Myocyte (in vitro differentiated cells): ENCODE results near the gene CXCL6. TPM values are rescaled to one million over a fixed set of nuclear protein-coding genes. Genes with fewer than 3 reads are reported as not detected.

ENCODE experiments used
- DNase-seq: peaks from one replicate; pipeline ENCODE4 v3.0.0-alpha.2; 2012; ENCODE audit warnings: low read depth
- total RNA-seq: library from RNA; depleted of rRNA; stranded (reverse); fragments of >200 nt; gene quantifications from 2 replicates; pipeline ENCODE4 v1.2.3, GENCODE V29; 2014

The CXCL6 gene
- total RNA-seq, 1 donor from 2014 or later = not detected

DNA sequence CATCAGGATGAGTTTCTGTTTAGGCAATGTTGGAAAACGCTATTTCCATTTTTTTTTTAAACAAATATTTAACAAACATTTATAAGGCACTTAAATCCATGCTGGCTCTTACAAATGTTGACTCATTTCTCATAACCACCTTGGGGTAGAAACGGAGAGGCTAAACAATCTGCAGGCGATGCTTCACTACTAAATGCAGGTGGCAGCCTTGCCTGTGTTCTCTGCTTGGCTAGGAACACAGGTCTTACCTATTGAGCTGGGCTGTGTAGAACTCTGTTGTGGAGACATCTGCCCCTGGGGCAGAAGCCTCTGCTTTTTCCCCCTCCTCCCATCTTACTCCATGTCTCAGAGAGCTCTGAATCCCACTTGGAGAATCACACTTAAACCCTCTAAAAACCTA is 31.3 kb downstream of the CXCL6 start:
- no peak for DNase-seq

DNA sequence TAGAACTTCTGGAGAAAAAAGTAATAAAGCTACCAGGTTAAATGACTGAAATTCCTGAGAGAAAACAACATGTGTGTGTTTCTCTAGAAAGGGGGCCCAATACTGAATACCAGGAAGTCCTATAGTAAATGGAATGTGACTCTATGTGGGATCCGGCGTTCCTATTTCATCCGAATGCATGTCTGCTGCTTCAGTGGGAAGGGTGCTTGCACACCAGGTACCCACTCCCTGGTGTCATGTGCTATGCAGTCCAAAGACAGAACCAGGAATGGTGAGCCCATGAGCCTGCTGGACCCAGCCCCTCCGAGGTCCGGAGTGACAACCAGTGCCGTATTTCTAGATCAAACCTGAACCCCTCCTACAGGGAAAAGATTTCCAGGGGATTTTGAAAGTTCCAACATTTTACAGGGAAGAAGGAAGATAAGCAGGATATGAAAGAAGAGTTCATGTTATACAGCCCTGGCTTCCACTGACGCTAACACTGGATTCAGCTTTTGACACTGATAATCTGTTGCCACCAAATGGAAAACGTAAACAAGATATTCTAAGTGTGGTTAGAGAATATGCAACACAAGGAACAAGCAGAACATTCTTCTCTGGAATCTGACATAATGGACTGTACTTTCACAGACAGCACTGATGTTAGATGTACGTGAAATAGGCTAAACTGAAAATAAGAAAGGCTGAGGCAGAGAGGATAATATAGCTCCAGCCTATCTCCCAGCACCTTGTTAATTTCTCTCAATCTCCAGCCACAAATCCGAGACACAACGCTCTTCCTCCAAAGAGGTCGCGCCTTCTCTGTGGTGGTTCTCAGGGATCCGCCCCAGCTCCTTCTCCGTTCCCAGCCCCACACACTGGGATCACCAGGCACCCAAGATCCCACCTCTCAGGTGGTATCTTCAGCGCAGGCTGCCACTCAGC is 32.0 kb downstream of the CXCL6 start:
- DNase-seq = no peak

DNA sequence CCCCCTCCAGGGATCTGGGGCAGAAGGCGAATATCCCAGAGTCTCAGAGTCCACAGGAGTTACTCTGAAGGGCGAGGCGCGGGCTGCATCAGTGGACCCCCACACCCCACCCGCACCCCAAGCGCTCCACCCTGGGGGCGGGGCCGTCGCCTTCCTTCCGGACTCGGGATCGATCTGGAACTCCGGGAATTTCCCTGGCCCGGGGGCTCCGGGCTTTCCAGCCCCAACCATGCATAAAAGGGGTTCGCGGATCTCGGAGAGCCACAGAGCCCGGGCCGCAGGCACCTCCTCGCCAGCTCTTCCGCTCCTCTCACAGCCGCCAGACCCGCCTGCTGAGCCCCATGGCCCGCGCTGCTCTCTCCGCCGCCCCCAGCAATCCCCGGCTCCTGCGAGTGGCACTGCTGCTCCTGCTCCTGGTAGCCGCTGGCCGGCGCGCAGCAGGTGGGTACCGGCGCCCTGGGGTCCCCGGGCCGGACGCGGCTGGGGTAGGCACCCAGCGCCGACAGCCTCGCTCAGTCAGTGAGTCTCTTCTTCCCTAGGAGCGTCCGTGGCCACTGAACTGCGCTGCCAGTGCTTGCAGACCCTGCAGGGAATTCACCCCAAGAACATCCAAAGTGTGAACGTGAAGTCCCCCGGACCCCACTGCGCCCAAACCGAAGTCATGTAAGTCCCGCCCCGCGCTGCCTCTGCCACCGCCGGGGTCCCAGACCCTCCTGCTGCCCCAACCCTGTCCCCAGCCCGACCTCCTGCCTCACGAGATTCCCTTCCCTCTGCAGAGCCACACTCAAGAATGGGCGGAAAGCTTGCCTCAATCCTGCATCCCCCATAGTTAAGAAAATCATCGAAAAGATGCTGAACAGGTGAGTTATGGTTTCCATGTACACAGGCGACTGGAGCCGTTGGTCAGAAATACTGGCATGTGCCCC is 32.9 kb downstream of the CXCL6 start, which contains the start of gene CXCL1:
Gene CXCL1, plus strand, starts transcription at position 264 of the 926 bp plus-strand sequence. Its CDS starts 78 bp downstream, at position 342.
- peak; percentile 39 for DNase-seq

DNA sequence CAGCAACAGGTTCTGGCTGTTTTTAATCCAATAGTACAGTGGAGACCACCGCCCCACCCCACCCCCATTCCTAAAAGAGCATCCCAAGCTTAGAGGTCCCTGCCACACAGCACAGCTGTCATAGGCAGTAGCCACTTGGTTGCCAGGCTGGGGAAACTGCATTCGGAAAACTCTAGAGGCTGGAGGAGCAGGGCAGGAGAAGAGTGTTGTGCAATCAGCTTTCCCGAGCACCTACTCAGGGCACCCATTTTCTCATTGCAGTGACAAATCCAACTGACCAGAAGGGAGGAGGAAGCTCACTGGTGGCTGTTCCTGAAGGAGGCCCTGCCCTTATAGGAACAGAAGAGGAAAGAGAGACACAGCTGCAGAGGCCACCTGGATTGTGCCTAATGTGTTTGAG is 33.8 kb downstream of the CXCL6 start:
- DNase-seq = no peak

- no peak for DNase-seq
Observed at GRCh38 chr4:73870768-73871167, 34.3 kb downstream of the CXCL6 start.

DNA sequence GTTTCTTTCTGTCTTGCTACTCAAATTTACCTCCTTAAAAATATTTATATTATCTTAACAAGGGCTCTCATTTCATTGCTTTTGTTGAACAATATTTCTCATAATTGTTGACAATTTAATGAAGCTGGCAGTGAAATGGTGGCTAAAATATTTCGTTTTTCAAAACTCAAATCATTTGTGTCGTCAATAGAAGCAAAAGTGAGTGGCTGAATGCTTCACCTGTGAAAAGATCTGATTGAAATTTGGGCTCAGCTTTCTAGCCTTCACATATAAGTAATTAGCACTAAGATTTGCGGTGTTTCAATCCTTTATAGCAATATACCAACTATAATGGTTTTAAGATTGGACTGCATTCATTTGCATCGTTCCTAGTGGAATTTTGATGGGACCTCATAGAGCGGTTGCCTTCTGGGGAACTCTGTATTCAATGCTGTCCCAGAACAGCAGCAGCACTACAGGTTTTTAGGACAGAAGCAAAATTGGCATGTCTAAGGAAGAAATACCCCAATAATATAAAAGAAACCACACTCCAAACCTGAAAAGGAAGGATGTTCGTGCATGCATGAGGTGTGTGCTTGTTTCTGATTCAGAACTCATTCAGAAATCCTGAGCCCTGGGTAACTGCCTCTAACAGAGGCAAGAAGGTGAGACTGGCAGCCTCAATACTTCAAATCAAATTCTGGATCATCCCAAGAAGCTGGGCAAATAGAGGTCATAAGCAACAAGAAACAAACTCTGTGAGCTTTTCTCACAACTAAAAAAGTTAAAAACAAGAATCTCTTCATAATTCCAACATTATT is 35.2 kb downstream of the CXCL6 start:
- DNase-seq = no peak

DNA sequence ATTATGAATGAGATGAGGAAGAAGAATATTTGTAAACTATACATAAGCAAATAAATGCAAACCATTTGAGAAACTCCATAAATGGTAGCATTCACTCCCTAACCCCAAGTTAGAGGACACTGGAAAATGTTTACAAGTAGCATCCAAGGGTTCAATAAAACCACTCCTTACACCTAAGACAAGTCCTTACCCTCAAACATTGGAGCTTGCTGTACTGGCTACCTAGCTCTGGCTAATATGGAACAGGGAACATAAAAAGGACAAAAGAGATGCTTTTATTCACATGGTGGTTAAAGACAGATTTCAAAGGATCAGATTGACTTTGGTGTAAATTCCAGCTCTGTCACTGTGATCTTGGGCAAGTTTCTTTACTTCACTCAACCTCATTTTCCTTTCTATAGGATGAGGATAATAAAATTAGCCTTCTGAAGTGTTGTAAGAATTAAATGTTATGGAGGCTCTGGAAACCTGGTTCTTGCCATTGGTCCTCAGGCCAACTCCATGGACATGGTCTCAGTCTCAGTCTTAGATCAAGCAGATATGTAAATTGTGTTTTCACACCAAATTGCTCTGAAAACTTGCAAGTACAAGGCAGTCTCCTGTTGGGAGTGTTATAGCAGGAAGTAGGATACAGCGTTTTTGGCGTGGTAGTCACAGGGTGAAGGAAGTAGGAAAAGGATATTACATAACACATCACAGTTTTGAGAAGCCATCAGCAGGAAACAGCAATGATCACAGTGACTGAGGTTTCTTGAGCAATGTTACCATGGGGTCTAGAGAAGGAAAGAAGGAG is 36.0 kb downstream of the CXCL6 start:
- no peak for DNase-seq

DNA sequence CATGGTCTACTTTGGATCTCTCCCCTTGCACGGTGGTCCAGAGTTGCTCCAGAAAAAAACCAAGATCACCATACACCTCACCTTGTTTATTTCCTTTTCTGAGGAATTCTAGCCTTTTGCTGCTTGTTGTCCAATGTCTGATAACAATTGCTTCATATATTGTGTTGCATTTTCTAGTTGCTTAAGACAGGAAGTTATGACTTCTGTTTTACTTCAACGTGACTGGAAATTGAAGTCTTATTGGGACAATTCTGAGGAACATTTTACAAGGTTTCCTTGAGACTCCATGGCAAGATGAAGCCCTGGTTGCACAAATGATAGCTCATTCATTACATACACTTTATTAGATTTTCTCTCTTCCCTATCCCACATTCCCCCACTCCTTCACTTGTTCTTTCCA is 37.9 kb downstream of the CXCL6 start:
- no peak for DNase-seq

GRCh38 chr4:73875401-73875800 is 38.9 kb downstream of the CXCL6 start:
- no peak for DNase-seq

GRCh38 chr4:73883306-73883705 is 46.8 kb downstream of the CXCL6 start:
- peak; percentile 45 for DNase-seq

- no peak for DNase-seq
Observed at GRCh38 chr4:73885574-73886267, 49.2 kb downstream of the CXCL6 start.

Other genes with a start within 250 kb of the CXCL6 start
- not detected in 2 replicates for gene RASSF6, start 216.2 kb upstream of the CXCL6 start, total RNA-seq
- gene CXCL8, start 96.1 kb upstream of the CXCL6 start, total RNA-seq = 2.1 and 2.8 TPM in 2 replicates
- gene PF4V1, start 16.6 kb downstream of the CXCL6 start, total RNA-seq = not detected in 2 replicates
- gene CXCL1, start 32.7 kb downstream of the CXCL6 start, total RNA-seq = 0.78 and 3.6 TPM in 2 replicates
- gene PF4, start 145.3 kb downstream of the CXCL6 start, total RNA-seq = not detected in 2 replicates
- gene PPBP, start 151.5 kb downstream of the CXCL6 start, total RNA-seq = not detected in 2 replicates
- gene CXCL5, start 162.0 kb downstream of the CXCL6 start, total RNA-seq = not detected in 2 replicates
- 1.8 and 3.1 TPM in 2 replicates for gene CXCL3, start 202.0 kb downstream of the CXCL6 start, total RNA-seq